SIG-M5 treated with dmso at 0.1 percent for 504 hours (cell line): ENCODE data around the gene FOXN4.

Experiments used
- DNase-seq: peaks from one replicate; lab custom pipeline; 2025; ENCODE audit not compliant: unreplicated experiment; lab: John Stamatoyannopoulos, UW

The FOXN4 gene

DNA sequence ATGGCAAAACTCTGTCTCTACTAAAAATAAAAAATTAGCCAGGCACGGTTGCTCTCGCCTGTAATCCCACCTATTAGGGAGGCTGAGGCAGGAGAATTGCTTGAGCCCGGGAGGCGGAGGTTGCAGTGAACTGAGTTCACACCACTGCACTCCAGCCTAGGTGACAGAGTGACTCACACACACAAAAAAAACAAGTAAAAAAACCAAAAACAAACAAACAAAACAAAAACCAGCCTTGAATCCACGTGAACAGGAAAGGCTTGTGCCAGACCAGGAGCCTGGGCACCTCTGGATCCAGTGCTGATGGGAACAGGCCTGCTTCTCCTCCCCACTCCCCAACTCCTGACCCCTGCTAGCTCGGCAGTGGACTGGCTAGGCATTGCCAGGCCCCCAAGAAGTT, 3.5 kb downstream of the FOXN4 start:
- no peak for DNase-seq

DNA sequence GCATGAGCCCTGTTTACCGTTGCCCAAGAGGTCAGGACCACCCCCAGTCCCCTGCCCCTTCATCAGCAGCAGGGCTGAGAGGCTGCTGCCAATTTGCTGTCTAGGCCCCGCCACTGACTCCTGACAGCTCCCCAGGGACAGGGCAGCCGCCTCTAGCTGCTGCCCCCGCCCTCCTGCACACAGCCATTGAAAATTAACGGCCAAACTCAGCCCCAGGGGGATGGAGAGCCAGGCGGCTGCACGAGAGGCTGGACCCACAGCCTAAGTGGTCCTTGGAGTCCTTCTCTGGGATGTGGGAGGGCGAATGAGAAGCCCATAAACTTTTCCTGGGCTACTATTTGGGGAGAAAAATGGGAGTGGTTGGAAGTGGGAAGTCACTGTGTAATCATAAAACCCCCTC, 4.6 kb downstream of the FOXN4 start:
- no peak for DNase-seq

DNA sequence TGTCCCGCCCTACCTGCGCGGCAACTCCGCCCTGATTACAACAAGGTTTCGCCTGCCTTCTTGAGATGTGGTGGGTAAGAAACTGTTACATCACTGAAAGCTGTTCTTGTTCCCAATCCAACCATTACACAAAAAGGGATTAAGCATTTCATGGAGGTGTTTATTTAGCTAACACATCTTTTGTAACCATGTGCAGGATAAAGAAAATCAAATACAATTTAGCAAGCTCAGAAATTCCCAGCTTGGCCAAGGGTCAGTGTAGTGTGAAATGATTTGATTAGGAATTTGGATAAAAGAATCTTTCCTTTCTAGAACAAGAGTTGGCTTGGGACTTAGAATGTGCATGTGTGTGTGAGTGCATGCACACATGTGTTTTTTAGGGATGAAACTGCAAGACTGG, 6.3 kb downstream of the FOXN4 start:
- DNase-seq, result no peak

DNA sequence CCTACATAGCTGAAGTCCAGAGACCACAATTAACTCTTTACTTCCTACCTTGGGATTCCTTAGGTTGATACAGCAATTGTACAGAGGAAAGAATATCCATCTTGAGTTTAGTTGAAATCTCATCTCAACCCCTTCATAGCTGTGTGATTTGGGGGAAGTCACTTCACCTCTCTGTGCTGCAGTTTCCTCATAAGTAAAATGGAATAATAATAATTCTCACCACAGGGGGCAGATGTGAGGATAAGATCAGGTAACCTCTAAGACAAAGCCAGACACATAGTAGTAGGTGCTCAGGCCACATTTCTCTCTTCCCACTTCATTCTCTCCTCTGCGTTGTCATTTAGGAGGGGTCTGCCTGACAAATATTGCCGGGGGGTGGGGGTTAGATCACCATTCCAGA, 6.7 kb downstream of the FOXN4 start:
- DNase-seq, result no peak

DNA sequence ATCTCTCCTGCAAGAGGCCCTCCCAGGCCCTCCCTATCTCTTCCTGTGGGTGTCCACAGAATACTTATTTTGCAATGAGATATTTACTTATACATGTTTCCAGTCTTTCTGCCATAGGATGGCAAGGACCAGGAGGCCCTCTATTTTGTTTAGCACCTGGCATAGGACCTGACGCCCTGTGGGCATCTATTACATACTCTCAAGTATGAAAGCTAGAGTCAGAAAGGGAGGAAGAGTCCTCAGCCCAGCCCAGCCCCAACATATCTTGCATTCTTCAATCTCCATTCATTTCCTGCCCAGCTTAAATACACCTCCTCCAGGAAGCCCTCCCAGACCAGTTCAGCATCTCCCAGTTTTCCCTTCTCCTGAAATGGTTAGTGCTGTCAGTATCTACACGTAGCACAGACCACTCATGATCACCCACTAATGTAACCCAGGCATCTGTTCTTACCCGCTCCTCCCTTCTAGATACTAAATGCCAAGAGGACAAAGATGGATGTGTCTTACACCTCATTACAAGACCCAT, 7.4 kb downstream of the FOXN4 start:
- DNase-seq, result no peak

DNA sequence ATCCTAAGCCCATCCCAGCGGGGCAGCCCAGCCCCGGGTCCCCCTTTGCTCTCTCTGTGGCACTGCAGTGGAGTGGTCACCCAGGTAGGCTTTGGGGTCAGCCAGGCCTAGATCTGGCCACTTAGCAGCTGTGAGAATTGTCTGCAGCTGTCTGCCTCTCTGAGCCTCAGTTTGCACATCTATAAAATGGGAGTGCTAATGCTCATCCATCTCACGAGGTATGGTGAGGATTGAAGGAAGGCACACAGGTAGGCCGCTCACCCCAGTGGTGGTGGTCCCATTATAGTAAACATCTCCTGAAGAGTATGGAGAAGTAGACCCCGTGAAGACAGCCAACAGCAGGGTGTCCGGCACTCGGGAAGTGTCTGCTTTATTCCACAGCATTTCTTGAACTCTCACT, 9.2 kb downstream of the FOXN4 start:
- DNase-seq, result no peak

DNA sequence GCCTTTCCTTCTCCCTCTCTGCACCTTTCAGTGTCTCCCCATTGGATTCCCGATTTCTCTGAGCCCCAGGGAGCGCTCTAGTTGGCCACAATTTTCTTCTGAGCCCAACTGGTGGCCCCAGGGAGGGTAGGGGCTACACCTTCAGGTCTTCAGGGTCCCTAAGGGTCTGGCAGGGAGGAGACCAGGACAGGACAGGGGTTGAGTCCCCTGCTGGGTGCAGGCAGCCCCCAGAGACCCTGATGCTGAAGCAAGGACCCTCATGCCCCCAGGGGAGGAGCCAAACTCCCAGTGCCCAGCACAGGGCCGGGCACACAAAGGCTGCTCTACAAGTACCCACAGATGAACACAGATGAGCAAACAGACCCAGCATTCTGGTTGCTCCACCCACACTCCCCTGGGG, 12.7 kb downstream of the FOXN4 start:
- DNase-seq, result no peak

DNA sequence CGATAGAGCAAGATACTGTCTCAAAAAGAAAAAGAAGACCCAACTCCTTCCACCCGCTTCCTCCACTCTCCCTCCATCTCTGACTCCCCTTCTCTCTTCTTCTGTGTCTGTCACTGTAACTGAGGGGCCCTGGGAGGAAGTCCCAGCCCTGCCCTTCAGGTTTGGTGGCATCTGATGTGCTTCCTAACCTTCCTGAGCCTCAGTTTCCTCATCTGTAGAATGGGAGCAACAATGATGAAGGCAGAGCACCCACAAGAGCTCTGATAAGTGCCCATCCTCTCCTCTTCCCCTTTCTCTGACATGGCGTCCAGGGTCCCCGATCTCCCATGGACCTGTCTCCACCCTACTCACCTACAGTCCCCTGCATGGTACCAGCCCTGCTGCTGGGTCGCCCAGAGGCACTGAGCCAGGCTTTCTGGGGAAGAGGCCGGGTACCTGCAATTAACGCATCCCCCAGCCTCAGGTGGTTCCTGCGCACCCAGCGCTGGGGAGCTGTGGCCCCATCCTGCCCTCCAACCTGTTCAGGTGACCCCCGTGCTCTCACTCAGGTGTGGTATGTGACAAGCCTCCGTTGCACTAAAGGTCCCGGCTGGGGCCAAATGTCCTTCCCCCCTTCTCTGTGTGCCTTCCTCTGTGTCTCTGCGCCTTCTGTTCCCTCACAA, 13.2 kb downstream of the FOXN4 start:
- no peak for DNase-seq

DNA sequence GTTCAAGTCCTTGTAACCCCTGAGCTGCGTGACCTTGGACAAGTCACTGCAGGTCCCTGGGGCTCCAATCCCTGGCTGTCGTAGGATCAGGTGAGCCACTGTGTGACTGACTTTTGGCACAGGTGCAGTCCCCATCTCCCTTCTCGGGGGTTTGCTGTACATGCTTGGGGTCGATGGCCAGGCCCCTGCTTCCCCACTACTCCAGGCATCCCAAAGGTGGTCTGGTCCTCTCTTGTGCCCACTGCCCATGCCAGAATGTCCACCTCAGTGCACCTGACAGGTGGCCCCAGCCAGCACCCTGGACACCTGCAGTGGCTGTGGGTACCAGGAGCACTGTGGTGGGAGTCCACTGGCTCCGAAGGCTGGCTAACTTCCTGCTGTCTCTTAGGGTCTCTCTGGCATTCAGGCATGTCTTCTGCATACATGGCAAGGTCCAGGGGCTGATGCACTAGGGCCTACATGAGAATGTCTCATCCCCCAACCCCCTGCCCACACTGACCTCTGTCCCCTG, 14.7 kb downstream of the FOXN4 start:
- DNase-seq, result no peak

DNA sequence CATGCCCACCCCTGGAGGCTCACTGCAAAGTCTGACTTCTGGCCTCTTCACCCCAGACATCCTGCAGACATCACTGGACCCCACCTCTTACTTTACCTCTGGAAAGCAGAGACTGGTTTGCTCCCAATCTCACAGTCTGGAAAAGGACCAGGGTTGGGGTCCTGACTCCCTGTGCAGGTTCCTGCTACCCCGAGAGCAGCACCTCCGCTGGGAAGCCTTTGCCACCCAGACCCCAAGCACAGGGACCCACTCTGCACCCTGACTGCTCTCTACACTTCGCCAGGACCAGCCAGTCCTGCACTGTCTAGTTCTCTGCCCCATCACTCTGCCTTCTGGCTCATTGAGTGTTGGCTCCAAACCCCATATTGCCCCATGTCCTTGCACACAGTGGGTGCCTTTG, 16.0 kb downstream of the FOXN4 start:
- no peak for DNase-seq

DNA sequence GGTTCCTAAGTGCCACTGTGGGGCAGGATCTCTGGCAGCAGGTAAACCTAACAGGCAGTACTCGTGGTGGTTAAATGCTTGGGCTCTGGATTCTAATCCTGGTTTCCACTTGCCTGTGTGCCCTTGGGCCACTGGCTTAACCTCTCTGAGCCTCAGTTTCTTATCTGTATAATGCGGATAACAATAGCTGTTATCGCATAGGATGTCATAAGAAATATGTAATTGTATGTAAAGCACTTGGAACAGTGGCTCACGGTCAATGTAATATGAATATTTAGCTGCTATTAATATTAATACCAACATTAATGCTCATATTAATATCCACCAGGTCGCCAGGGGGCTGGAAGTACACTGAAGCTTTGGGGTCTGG, 16.8 kb downstream of the FOXN4 start:
- no peak for DNase-seq

DNA sequence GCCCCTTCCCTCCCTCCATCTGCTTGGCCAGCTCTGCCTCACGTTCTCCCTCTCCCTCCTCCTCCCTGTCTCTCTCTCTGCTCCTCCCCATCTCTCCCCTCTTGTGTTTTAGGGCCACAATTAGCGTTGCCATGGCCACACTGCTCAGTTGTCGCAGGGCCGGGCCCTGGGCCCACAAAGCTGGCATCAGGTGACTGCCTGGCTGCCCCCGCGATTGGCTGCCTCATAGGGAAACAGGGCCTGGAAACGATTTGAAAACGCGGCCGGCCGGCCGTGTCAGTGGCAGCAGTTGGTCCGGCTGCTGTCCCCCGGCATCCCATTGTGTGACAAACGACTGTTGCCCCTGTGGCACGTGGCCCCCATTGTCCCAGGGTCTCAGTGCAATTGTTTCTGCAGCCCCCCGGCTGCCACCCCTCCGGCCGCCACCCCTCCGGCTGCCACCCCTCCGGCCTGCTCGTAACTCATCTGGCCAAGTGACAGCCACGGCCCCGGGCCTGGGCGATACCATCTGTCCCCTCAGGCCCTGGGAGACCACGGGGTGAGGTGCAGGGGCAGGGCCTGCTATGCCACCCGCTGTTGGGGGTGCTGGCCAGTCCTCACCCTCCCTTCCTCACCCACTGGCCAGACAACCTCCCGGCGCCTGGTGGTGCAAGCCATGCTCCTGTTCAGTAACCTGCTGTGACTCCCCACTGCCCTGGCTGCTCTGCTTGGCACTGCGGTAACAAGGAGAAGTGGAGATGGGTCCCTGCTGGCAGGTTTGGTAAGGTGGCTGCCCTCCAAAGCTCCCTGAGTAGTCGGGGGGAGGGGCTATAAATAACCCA, 17.4 kb downstream of the FOXN4 start:
- no peak for DNase-seq

DNA sequence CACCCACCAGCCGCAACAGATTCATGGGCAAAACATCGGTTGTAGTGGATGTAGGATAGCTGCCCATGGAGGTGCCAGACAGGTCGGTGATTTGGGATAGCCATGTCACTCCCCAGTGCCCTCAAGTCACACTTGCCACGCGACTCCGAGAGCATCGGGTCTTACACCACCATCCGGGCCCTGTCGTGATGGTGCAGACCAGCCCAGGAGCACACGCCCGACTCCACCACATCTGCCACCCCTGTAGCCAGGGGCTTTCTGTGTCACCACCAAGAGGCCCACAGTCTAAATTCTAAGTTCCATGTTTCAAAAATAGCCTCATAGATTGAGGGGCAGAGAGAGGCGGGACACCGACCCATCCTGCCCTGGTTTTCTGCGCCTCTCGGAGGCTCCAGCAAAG, 18.0 kb downstream of the FOXN4 start:
- no peak for DNase-seq

DNA sequence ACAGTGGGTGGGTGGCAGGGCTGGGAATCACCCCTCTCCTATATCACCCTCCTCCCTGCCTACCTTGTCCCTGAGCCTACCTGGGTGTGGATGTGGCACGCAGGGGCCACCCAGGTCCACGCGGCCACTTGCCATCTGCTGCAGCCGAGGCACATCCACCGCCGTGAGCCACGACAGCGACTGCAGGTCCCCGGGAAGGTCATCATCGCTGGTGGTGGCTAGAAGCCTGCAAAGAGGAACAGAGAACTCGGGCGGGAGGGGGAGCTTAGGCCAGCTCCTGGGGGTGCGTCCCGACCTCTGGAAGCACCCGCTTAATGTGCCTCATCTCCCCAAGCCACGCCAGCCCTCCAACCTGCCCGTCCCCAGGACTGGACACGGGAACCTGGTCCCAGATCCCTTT, 19.0 kb downstream of the FOXN4 start:
- DNase-seq, result no peak

DNA sequence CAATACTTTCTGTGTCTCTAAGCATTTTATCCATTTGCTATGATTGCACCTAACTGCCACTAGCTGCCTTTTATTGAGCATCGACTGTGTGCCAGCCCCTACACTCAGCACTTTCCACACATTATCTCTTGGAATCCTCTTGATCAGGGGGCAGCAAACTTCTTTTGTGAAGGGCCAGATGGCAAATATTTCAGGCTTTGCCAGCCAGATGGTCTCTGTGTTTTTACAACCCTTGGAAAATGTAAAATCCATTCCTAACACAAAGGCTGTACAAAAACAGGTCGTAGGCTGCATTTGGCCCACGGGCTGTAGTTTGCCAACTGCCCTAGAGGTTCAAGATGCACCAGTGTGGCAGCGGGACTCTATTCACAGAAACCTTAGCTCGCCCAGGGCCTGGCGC, 19.5 kb downstream of the FOXN4 start:
- no peak for DNase-seq

DNA sequence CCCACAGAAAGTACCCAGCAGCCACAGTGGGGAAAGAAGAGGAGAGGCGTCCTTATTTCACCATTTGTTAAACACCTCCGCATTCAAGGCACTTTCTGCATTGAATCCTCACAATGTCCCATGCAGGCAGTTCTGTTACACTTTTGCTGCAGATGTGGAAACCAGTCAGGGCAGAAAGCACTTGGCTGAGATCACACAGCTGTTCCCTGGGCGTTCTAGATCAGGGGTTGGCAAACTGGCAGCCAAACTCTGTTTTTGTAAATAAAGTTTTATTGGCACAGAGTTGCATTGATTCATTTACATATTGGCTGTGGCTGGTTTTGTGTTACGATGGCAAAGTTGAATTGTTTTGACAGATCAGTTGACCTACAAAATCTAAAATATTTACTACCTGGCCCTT, 20.1 kb downstream of the FOXN4 start:
- no peak for DNase-seq

DNA sequence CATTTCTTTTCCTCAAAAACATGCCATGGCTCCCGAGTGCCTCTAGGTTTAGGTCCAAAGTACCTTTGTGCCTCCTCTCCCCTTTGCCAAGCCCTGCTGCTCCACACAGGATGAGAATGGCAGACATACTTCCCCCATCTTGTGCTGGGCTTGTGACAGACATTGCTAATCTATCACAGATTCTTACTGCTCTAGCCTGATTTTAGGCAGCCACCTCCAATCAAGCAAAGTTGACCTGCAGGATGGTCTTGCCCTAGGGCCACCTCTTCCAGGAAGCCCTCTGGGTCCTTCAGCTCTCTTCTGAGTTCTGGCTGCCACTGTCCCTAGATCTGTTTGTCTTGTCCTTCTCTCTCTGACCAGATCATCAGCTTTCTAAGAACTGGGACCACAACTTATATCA, 20.5 kb downstream of the FOXN4 start:
- DNase-seq, result no peak

DNA sequence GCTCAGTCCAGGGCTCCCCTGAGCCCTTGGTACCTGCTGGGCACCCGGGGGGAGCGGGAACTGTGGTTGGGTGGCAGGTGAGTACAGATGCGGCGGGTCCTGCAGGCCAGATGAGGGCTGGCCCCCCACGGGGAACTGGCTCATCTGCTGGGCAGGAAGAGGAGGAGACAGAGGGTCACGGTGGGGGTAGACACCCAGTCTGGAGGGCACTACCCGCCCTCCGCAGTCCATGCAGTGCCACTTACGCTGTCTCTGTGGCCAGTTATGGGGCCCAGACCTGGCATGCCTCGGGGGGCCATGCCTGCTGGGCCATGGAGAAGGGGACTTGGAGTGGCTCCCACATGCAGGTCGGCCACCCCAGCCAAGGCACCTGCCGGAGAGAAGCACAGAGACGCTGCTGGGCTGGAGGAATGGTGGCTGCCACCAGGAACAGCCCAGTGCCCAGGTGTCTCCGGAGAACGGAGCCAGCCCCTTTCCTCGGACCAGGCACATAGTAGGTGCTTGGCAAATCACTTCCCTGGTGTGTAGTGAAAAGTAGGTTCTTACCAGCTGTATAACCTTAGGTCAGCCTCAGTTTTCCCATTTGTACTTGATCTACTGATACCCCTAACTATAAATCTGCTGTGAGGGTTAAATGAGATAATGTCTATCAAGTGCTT, 21.1 kb downstream of the FOXN4 start:
- no peak for DNase-seq

DNA sequence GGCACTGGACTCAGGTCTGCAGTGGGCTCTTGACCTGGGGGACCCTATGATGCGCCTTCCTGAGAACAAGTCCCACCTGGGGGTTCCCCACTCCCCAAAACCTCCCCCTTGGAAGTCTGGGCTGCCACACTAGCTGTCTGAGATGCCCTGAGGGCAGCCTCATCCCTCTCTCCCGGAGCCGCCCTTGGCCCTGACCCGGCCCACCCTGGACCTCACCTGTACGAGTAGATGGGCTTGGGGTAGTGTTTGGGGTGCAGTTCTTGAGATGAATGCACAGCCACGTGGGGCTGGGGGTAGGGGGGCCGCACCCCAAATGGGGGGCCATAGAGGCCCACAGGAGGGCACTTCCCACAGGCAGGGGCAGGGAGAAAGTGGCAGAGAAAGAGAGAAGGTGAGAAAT, 21.9 kb downstream of the FOXN4 start:
- no peak for DNase-seq

DNA sequence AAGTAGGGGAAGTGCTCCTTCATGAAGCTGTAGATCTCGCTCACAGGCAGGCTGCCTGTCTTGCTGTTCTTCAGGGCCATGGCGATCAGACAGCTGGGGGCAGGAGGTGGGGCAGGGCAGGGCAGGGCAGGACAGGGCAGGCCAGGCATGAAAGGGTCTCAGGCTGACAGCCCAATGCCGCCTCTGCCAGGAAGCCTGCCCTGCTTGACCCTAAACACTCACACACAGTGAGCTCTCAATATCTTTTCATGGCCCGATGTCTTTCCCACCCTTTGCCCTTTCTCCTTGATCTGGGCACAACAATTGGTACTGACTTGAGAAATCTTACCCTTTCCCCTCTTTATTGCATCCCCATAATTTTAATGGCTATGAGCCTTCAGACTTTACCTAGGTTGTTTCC, 22.4 kb downstream of the FOXN4 start:
- DNase-seq, result no peak

DNA sequence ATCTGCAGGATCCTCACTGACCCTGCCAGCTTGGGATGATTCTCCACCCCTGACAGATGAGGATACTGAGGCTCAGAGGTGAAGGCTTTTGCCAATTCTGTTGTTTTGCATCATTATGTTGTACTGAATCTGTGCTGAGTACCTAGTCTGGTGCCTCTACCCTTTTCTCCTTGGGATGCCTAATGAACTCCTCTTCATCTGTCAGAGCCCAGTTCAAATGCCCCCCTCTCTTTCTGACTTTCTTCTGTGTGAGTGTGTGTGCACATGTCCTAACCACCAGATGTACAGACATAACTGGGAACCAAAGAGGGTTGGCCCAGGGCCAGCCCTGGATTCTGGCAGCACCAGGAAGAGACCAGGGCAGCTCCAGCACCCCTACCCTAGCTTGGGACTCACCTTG, 22.8 kb downstream of the FOXN4 start:
- DNase-seq, result no peak

DNA sequence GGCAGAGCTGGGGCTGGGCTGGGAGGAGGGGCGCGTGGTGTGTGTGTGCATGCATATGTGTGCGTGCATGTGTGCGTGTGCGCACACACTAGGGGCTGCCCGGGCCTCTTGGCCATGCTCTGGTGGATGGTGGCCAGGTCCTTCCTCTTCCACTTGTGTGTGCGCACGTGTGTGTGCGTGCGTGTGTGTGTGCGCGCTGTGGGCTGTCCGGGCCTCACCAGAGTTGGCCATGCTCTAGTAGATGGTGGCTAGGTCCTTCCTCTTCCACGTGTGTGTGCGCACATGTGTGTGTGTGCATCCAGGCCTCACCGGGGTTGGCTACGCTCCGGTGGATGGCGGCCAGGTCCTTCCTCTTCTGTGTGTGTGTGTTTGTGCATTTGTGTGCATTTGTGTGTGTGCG, 24.7 kb downstream of the FOXN4 start:
- DNase-seq, result no peak
